ENCODE measurements around the gene SNED1.

Gene SNED1

GRCh38 chr2:241063587-241063986, 65.2 kb downstream of the SNED1 start:
- DNase-seq, result peak; percentile 18
- Histone ChIP-seq H2BK15ac (replicated peaks; ENCODE audit: low read depth) (no peak overlapping the region), H2BK5ac (ENCODE audit: low read length) (no peak overlapping the region), H2AK5ac (ENCODE audit: low read length) (no peak overlapping the region), H3K56ac (ENCODE audit: low read length) (peak overlapping the region; percentile 71), H3K27me3 (ENCODE audit: insufficient read depth, low read length, poor library complexity) (no peaks in the 10 kb centered on the region), H3K9ac (ENCODE audit: low read length) (peak overlapping the region; percentile 38), H4K8ac (ENCODE audit: low read depth, low read length) (no peak overlapping the region), H3K18ac (ENCODE audit: low read length) (no peak overlapping the region), H3K23ac (ENCODE audit: low read length) (no peak overlapping the region), H3K36me3 (ENCODE audit: control insufficient read depth, insufficient read depth, low read length) (no peaks in the 10 kb centered on the region), H2BK120ac (ENCODE audit: low read depth, low read length) (no peak overlapping the region), H3K4ac (ENCODE audit: low read depth, low read length) (no peak overlapping the region), H3K4me1 (ENCODE audit: control insufficient read depth, low read depth, low read length) (no peaks in the 10 kb centered on the region), H3K79me2 (ENCODE audit: control insufficient read depth, insufficient read depth, low read length) (no peaks in the 10 kb centered on the region), H3K4me3 (ENCODE audit: low read length) (no peak overlapping the region), H3K4me2 (ENCODE audit: low read length) (peak overlapping the region; percentile 45), H3K79me1 (ENCODE audit: low read length) (no peaks in the 10 kb centered on the region), H4K5ac (ENCODE audit: low read length) (no peak overlapping the region), H3K27ac (ENCODE audit: low read depth, low read length) (no peak overlapping the region)
- WGBS (ENCODE audit: extremely low coverage, insufficient coverage, low lambda C conversion rate), result no CpG with 5 or more reads among the region's 8 CpGs

- Histone ChIP-seq H3K4ac (ENCODE audit: low read depth, low read length) (no peak overlapping the region), H3K4me3 (ENCODE audit: low read length) (no peak overlapping the region), H2BK15ac (replicated peaks; ENCODE audit: low read depth) (no peak overlapping the region), H3K36me3 (ENCODE audit: control insufficient read depth, insufficient read depth, low read length) (no peaks in the 10 kb centered on the region), H4K8ac (ENCODE audit: low read depth, low read length) (no peak overlapping the region), H2BK5ac (ENCODE audit: low read length) (no peak overlapping the region), H3K18ac (ENCODE audit: low read length) (no peak overlapping the region), H3K23ac (ENCODE audit: low read length) (no peak overlapping the region), H2AK5ac (ENCODE audit: low read length) (no peak overlapping the region), H3K56ac (ENCODE audit: low read length) (peak overlapping the region; percentile 71), H4K5ac (ENCODE audit: low read length) (no peak overlapping the region), H2BK120ac (ENCODE audit: low read depth, low read length) (no peak overlapping the region), H3K27ac (ENCODE audit: low read depth, low read length) (no peak overlapping the region), H3K4me2 (ENCODE audit: low read length) (peak overlapping the region; percentile 45), H3K79me1 (ENCODE audit: low read length) (no peaks in the 10 kb centered on the region), H3K9ac (ENCODE audit: low read length) (peak overlapping the region; percentile 38), H3K79me2 (ENCODE audit: control insufficient read depth, insufficient read depth, low read length) (no peaks in the 10 kb centered on the region), H3K27me3 (ENCODE audit: insufficient read depth, low read length, poor library complexity) (no peaks in the 10 kb centered on the region), H3K4me1 (ENCODE audit: control insufficient read depth, low read depth, low read length) (no peaks in the 10 kb centered on the region)
- no CpG with 5 or more reads among the region's 32 CpGs for WGBS (ENCODE audit: extremely low coverage, insufficient coverage, low lambda C conversion rate)
- peak; percentile 23 for DNase-seq
These were observed 65.8 kb downstream of the SNED1 start for GRCh38 chr2:241064008-241064801.

GRCh38 chr2:241064802-241065354, 66.5 kb downstream of the SNED1 start:
- Histone ChIP-seq H3K27ac (ENCODE audit: low read depth, low read length) (no peak overlapping the region), H3K4me3 (ENCODE audit: low read length) (no peak overlapping the region), H2BK15ac (replicated peaks; ENCODE audit: low read depth) (no peak overlapping the region), H3K36me3 (ENCODE audit: control insufficient read depth, insufficient read depth, low read length) (no peaks in the 10 kb centered on the region), H3K27me3 (ENCODE audit: insufficient read depth, low read length, poor library complexity) (no peaks in the 10 kb centered on the region), H2BK5ac (ENCODE audit: low read length) (no peak overlapping the region), H3K23ac (ENCODE audit: low read length) (no peak overlapping the region), H3K4me2 (ENCODE audit: low read length) (no peak overlapping the region), H4K5ac (ENCODE audit: low read length) (no peak overlapping the region), H3K79me2 (ENCODE audit: control insufficient read depth, insufficient read depth, low read length) (no peaks in the 10 kb centered on the region), H4K8ac (ENCODE audit: low read depth, low read length) (no peak overlapping the region), H3K79me1 (ENCODE audit: low read length) (no peaks in the 10 kb centered on the region), H3K18ac (ENCODE audit: low read length) (no peak overlapping the region), H3K4me1 (ENCODE audit: control insufficient read depth, low read depth, low read length) (no peaks in the 10 kb centered on the region), H3K9ac (ENCODE audit: low read length) (no peak overlapping the region), H2BK120ac (ENCODE audit: low read depth, low read length) (no peak overlapping the region), H2AK5ac (ENCODE audit: low read length) (no peak overlapping the region), H3K56ac (ENCODE audit: low read length) (no peak overlapping the region), H3K4ac (ENCODE audit: low read depth, low read length) (no peak overlapping the region)
- WGBS (ENCODE audit: extremely low coverage, insufficient coverage, low lambda C conversion rate), result no CpG with 5 or more reads among the region's 23 CpGs
- DNase-seq, result no peak

- no peak overlapping the region for H3K27ac ChIP-seq (ENCODE audit: low read depth, low read length)
- no peak overlapping the region for H2BK120ac ChIP-seq (ENCODE audit: low read depth, low read length)
- no peaks in the 10 kb centered on the region for H3K27me3 ChIP-seq (ENCODE audit: insufficient read depth, low read length, poor library complexity)
- H3K23ac ChIP-seq (ENCODE audit: low read length), result no peak overlapping the region
- H4K5ac ChIP-seq (ENCODE audit: low read length), result no peak overlapping the region
- H3K9ac ChIP-seq (ENCODE audit: low read length), result no peak overlapping the region
- H3K4me1 ChIP-seq (ENCODE audit: control insufficient read depth, low read depth, low read length), result no peaks in the 10 kb centered on the region
- no peak overlapping the region for H3K4me2 ChIP-seq (ENCODE audit: low read length)
- H3K56ac ChIP-seq (ENCODE audit: low read length), result no peak overlapping the region
- H3K4ac ChIP-seq (ENCODE audit: low read depth, low read length), result no peak overlapping the region
- no peak overlapping the region for H3K18ac ChIP-seq (ENCODE audit: low read length)
- WGBS (ENCODE audit: extremely low coverage, insufficient coverage, low lambda C conversion rate), result no CpG with 5 or more reads among the region's 27 CpGs
- no peaks in the 10 kb centered on the region for H3K79me1 ChIP-seq (ENCODE audit: low read length)
- H3K79me2 ChIP-seq (ENCODE audit: control insufficient read depth, insufficient read depth, low read length), result no peaks in the 10 kb centered on the region
- DNase-seq, result no peak
- H3K36me3 ChIP-seq (ENCODE audit: control insufficient read depth, insufficient read depth, low read length), result no peaks in the 10 kb centered on the region
- no peak overlapping the region for H3K4me3 ChIP-seq (ENCODE audit: low read length)
- no peak overlapping the region for H4K8ac ChIP-seq (ENCODE audit: low read depth, low read length)
- H2BK15ac ChIP-seq (replicated peaks; ENCODE audit: low read depth), result no peak overlapping the region
- H2BK5ac ChIP-seq (ENCODE audit: low read length), result no peak overlapping the region
- H2AK5ac ChIP-seq (ENCODE audit: low read length), result no peak overlapping the region
These were observed 67.0 kb downstream of the SNED1 start for GRCh38 chr2:241065355-241065803.

- no CpG with 5 or more reads among the region's 21 CpGs for WGBS (ENCODE audit: extremely low coverage, insufficient coverage, low lambda C conversion rate)
- H3K27me3 ChIP-seq (ENCODE audit: insufficient read depth, low read length, poor library complexity), result no peaks in the 10 kb centered on the region
- H2BK15ac ChIP-seq (replicated peaks; ENCODE audit: low read depth), result no peak overlapping the region
- H3K23ac ChIP-seq (ENCODE audit: low read length), result no peak overlapping the region
- no peak overlapping the region for H2BK5ac ChIP-seq (ENCODE audit: low read length)
- H3K79me2 ChIP-seq (ENCODE audit: control insufficient read depth, insufficient read depth, low read length), result no peaks in the 10 kb centered on the region
- H3K79me1 ChIP-seq (ENCODE audit: low read length), result no peaks in the 10 kb centered on the region
- no peak overlapping the region for H3K27ac ChIP-seq (ENCODE audit: low read depth, low read length)
- H4K8ac ChIP-seq (ENCODE audit: low read depth, low read length), result no peak overlapping the region
- H2BK120ac ChIP-seq (ENCODE audit: low read depth, low read length), result no peak overlapping the region
- H3K4ac ChIP-seq (ENCODE audit: low read depth, low read length), result no peak overlapping the region
- H3K18ac ChIP-seq (ENCODE audit: low read length), result no peak overlapping the region
- no peak for DNase-seq
- H3K4me3 ChIP-seq (ENCODE audit: low read length), result no peak overlapping the region
- H3K4me2 ChIP-seq (ENCODE audit: low read length), result no peak overlapping the region
- H3K4me1 ChIP-seq (ENCODE audit: control insufficient read depth, low read depth, low read length), result no peaks in the 10 kb centered on the region
- no peak overlapping the region for H2AK5ac ChIP-seq (ENCODE audit: low read length)
- no peak overlapping the region for H4K5ac ChIP-seq (ENCODE audit: low read length)
- H3K56ac ChIP-seq (ENCODE audit: low read length), result no peak overlapping the region
- H3K9ac ChIP-seq (ENCODE audit: low read length), result no peak overlapping the region
- no peaks in the 10 kb centered on the region for H3K36me3 ChIP-seq (ENCODE audit: control insufficient read depth, insufficient read depth, low read length)
These were observed 67.9 kb downstream of the SNED1 start for GRCh38 chr2:241066171-241066892.
